Keratinocyte (primary cell): ENCODE results near the gene SDC1. TPM values are rescaled to one million over a fixed set of nuclear protein-coding genes. Genes with fewer than 3 reads are reported as not detected.

Source experiments
- DNase-seq: peaks from one replicate; pipeline ENCODE4 v3.0.0-alpha.2; 2011; ENCODE audit warnings: low read depth, missing footprints, low spot score
- FAIRE-seq: peaks from 2 replicates; lab custom pipeline; 2011; peaks lifted over from hg19 to GRCh38; lab: Jason Lieb, UNC
- H2AFZ ChIP-seq: 2 replicates; pipeline ENCODE4 v1.6.0; 2012; ENCODE audit warnings: low read length, control low read depth, inconsistent platforms; ENCODE audit not compliant: control insufficient read depth
- H3K27ac ChIP-seq: 2 replicates; pipeline ENCODE4 v1.5.1; 2011; ENCODE audit warnings: low read length; ENCODE audit not compliant: control insufficient read depth, insufficient read depth
- H3K27me3 ChIP-seq: 3 replicates; pipeline ENCODE4 v1.6.0; 2011; ENCODE audit warnings: low read length; ENCODE audit not compliant: control insufficient read depth, insufficient read depth; ENCODE audit errors: extremely low read depth
- H3K36me3 ChIP-seq, 2 experiments: 2 replicates in 1 of 2; 3 replicates in 1 of 2; pipeline ENCODE4 v1.5.1; 2011; ENCODE audit warnings: low read length in 2 of 2, mild to moderate bottlenecking in 1 of 2; ENCODE audit not compliant: control insufficient read depth in 2 of 2, insufficient read depth in 2 of 2; ENCODE audit errors: extremely low read depth in 1 of 2
- H3K4me1 ChIP-seq: 3 replicates; pipeline ENCODE4 v1.5.1; 2011; ENCODE audit warnings: low read length; ENCODE audit not compliant: control insufficient read depth, insufficient read depth; ENCODE audit errors: extremely low read depth
- H3K4me2 ChIP-seq: 3 replicates; pipeline ENCODE4 v1.6.0; 2011; ENCODE audit warnings: low read depth, low read length; ENCODE audit not compliant: control insufficient read depth, insufficient read depth; ENCODE audit errors: extremely low read depth
- H3K4me3 ChIP-seq, 3 experiments: fragments of 200-600 bp in 1 of 3; sonication (generic) in 1 of 3; 2 replicates in 2 of 3; 3 replicates in 1 of 3; pipeline ENCODE4 v1.5.1; 2011 to 2016; ENCODE audit warnings: low read length in 3 of 3, mild to moderate bottlenecking in 3 of 3, control low read depth in 2 of 3, inconsistent platforms in 1 of 3, low read depth in 1 of 3, mixed read lengths in 1 of 3, mixed run types in 1 of 3, moderate library complexity in 1 of 3; ENCODE audit not compliant: control insufficient read depth in 2 of 3, insufficient read depth in 2 of 3; ENCODE audit errors: extremely low read depth in 1 of 3
- H3K79me2 ChIP-seq: 2 replicates; pipeline ENCODE4 v1.6.0; 2012; ENCODE audit warnings: low read length; ENCODE audit not compliant: control insufficient read depth, insufficient read depth
- H3K9ac ChIP-seq: 3 replicates; pipeline ENCODE4 v1.6.0; 2011; ENCODE audit warnings: low read length; ENCODE audit not compliant: control insufficient read depth, insufficient read depth; ENCODE audit errors: extremely low read depth
- H3K9me1 ChIP-seq: 3 replicates; pipeline ENCODE4 v1.6.0; 2011; ENCODE audit warnings: low read length; ENCODE audit not compliant: control insufficient read depth, insufficient read depth; ENCODE audit errors: extremely low read depth
- H3K9me3 ChIP-seq: 2 replicates; pipeline ENCODE4 v1.5.1; 2012; ENCODE audit warnings: low read depth, low read length; ENCODE audit not compliant: control insufficient read depth
- H4K20me1 ChIP-seq: 3 replicates; pipeline ENCODE4 v1.6.0; 2011; ENCODE audit warnings: low read length; ENCODE audit not compliant: control insufficient read depth, insufficient read depth; ENCODE audit errors: extremely low read depth
- CTCF ChIP-seq, 3 experiments: IDR thresholded peaks in 1 of 3; conservative IDR thresholded peaks in 1 of 3; optimal IDR thresholded peaks in 1 of 3; 2 replicates in 2 of 3; 3 replicates in 1 of 3; pipeline versions ENCODE3 to v1.5.1; 2011; ENCODE audit warnings: low read length in 3 of 3, mild to moderate bottlenecking in 3 of 3, moderate library complexity in 2 of 3, control low read depth in 1 of 3, inconsistent platforms in 1 of 3; ENCODE audit not compliant: insufficient read depth in 2 of 3; ENCODE audit errors: extremely low read depth in 1 of 3
- EZH2 ChIP-seq: IDR thresholded peaks from one replicate; pipeline ENCODE4 v1.6.1; 2012; ENCODE audit warnings: inconsistent platforms, mild to moderate bottlenecking, low read length, moderate library complexity
- dilution Hi-C: fragments of 300-500 bp; cut with MboI; formaldehyde crosslinking; loops from one replicate; pipeline ENCODE4 v1.7.0; 2020; ENCODE audit warnings: low sequenced_read_pairs; ENCODE audit not compliant: extremely low pct_ligation_motif_present
- polyA plus RNA-seq, 5 experiments: library from polyadenylated mRNA; depleted of rRNA in 3 of 5; stranded (reverse) in 3 of 5; stranded (forward) in 1 of 5; unstranded in 1 of 5; fragments of >200 nt; gene quantifications; 1 replicate in 1 of 5; 2 replicates in 3 of 5; 3 replicates in 1 of 5; pipeline versions ENCODE4 v1.2.1 to v1.2.3, GENCODE V29; 2011 to 2012; ENCODE audit warnings: missing spikeins in 2 of 5, low read depth in 1 of 5, low replicate concordance in 1 of 5

Gene SDC1
- polyA plus RNA-seq, 1 donor (not counting 4 experiments of a cell fraction or from before 2014, with no cell fraction given) = 696 TPM

- Histone ChIP-seq H3K4me1 (peaks cover 46% of the 10 kb centered on the region), H3K9me1 (no peaks in the 10 kb centered on the region), H3K27me3 (no peaks in the 10 kb centered on the region), H3K9me3 (no peaks in the 10 kb centered on the region), H2AFZ (no peak overlapping the region), H3K79me2 (peaks cover 63% of the 10 kb centered on the region), H3K36me3 (peaks cover 5 to 42% of the 10 kb centered on the region in 2 experiments), H4K20me1 (peaks cover 16% of the 10 kb centered on the region), H3K4me2 (no peak overlapping the region), H3K9ac (peak overlapping the region; percentile 96), H3K27ac (peak overlapping the region; percentile 96), H3K4me3 (peak overlapping the region; percentile 82 to 94 (median 91))
- dilution Hi-C loops = no loop called here
- TF ChIP-seq EZH2 = no peak
- no peak for TF ChIP-seq CTCF (optimal IDR thresholded peaks at IDR 0.05 in 1 of 3, IDR thresholded peaks at IDR 0.05 in 1 of 3, conservative IDR thresholded peaks at IDR 0.05 in 1 of 3; ENCODE audit: extremely low read depth in 1 of 3, insufficient read depth in 2 of 3, low read length in 3 of 3)
- DNase-seq (no peak), FAIRE-seq (no peak)
Observed at GRCh38 chr2:20224164-20224715, 690 bp downstream of the SDC1 start.

GRCh38 chr2:20223407-20224163 lies 1.3 kb downstream of the SDC1 start:
- Histone ChIP-seq H3K4me3 (peak overlapping the region; percentile 82 to 94 (median 91)), H3K9ac (peak overlapping the region; percentile 96), H3K27ac (peak overlapping the region; percentile 96), H3K27me3 (no peaks in the 10 kb centered on the region), H3K79me2 (peaks cover 69% of the 10 kb centered on the region), H3K9me1 (no peaks in the 10 kb centered on the region), H3K36me3 (peaks cover 6 to 44% of the 10 kb centered on the region in 2 experiments), H3K4me1 (peaks cover 52% of the 10 kb centered on the region), H4K20me1 (peaks cover 18% of the 10 kb centered on the region), H3K4me2 (peak overlapping the region; percentile 100), H3K9me3 (no peaks in the 10 kb centered on the region), H2AFZ (no peak overlapping the region)
- no peak for DNase-seq
- no peak for TF ChIP-seq EZH2
- no peak for TF ChIP-seq CTCF (optimal IDR thresholded peaks at IDR 0.05 in 1 of 3, IDR thresholded peaks at IDR 0.05 in 1 of 3, conservative IDR thresholded peaks at IDR 0.05 in 1 of 3; ENCODE audit: extremely low read depth in 1 of 3, insufficient read depth in 2 of 3, low read length in 3 of 3)
- FAIRE-seq = no peak
- dilution Hi-C loops = no loop called here
